Measurements from ENCODE around the gene SHB.
A peak's percentile ranks its signal among the peaks of the same experiment; 100 is the strongest.

Gene SHB

DNA sequence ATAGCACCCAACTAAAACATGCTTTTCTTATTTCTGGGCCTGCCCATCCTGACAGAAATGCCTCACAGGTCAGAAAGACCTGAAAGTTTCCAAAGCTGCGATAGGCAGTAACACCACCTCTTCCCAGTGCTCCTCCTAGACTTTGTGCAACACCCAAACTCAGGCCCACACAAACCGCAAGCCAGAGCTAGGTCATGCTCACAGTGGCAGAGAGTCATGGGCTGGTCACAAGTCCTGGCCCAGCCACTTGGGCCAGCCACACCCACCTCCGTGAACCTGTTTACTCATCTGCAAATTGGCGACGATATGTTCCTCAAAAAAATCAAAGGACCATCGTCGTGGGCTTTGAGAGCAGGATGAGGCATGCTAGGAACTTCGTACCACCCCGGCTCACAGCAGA, 121.0 kb downstream of the SHB start:
- DNase-seq: no peak

DNA sequence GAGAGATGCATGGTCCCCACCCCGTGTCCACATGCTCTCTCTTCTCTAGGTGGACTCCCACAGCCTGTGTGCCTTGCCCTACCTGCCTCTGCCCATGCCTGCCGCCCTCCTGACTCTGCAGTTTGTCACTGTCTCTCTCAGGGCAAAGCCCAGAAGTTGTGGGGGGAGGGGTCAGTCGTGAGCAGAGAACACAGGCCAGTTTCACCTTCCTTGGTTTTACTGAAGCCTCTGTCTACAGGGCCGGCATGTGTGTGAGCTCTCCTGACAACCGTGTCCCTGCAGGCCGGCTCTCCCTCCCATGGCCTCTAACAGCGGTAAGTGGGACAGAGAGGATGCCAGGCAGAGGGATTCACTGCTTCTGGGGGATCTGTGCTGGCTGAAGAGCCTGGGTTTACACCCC, 121.6 kb downstream of the SHB start:
- no peak for DNase-seq

GRCh38 chr9:37946971-37947370, 122.1 kb downstream of the SHB start:
- DNase-seq: no peak

- DNase-seq: no peak
Observed at GRCh38 chr9:37946041-37946440, 123.0 kb downstream of the SHB start.

DNA sequence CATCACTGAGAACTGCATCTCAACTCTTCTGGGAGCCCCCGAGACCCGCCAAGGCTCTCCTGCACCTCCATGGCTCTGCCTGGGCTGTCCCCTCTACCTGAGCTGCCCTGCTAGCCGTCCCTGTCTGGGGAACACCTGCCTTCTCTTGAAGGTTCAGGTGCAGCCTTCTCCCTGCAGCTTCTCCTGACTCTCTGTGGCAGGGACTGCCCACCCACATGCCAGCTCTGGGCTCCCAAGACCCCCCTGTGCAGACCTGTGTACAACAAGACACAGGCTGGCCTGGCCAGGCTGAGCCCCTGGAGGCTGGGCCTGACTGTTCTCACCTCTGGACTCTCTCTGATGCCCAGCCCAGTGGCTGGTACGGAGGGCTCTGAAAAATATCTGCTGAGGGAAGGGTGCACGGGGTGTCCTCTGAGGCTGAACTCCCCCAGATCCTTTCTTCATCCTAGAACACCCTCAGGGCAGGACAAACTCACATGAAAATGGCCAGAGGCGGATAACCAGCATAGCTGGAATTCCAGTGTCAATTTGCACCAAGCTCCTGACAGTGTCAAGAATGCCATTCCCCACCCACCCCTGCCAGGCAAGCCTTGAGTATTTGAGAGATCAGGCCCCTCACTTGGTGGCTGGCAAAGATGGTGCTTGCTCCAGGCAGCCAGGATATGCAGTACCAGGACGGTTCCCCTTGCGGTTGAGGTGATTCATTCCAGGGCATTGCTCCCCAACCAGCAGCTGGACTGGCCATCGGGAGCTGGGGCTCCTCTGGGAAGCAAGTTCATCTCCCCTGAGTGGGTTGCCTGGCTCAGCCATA, 124.2 kb downstream of the SHB start:
- peak; percentile 76 for DNase-seq

DNA sequence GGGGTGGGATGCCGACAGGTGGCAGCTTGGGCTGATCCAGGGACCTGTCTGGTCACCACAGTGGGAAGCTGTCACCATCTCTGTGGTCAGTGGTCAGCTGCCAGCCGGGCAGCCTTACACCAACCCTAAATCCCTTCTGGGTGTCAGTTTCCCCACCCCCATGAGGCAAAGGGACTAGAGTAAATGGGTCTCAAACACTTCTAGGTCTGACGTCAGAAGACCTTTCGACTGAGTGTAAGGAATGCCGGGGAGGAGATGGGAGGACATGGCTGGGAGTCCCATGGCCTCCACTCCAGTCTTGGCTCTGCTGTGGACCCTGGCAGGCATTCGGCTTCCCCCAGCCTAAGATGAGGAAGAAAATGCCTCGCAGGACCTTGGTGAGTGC, 124.8 kb downstream of the SHB start:
- no peak for DNase-seq

DNA sequence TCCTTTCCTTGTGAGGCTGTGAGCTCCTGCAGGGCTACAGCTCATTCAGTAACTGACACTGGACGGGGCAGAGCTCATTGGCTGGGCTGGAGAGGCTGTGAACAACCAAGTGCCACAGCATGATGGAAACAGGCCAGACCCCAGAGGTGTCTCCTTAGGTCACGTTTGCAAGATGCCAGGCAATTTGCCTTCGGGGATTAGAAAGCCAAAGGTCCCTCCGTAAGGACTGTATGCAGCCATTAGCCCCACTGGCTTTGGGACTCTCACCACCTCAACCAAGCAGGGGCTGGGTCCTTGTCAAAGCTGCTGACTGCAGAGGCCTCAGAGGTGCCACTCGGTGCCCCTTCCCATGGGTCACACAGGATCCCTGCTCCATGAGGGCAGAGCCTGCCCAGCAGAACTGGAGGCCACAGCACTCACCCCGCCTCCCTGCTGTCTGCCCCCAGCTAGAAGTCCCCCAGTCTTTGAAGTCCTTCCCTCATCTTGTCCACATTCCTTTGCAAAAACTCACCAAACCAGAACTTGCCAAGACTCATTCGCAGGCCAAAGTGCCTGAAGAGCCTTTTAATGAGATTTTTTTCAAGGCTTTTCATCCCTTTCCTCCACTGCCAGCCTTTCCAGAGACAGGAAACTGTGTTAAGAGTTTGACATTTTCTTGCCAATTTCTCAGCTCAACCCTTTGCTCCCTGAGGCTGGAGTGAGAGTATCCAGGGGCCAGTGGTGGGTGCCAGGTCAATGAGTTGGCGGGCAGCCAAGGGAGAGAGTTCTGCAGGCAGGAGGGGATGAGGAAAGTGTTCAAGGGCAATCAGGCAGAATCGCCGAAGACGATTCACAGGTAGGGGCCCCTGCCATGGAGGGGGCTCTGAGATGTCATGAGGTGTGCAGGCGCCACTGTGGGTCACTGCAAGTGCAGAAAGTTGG, 125.4 kb downstream of the SHB start:
- DNase-seq: peak; percentile 60

DNA sequence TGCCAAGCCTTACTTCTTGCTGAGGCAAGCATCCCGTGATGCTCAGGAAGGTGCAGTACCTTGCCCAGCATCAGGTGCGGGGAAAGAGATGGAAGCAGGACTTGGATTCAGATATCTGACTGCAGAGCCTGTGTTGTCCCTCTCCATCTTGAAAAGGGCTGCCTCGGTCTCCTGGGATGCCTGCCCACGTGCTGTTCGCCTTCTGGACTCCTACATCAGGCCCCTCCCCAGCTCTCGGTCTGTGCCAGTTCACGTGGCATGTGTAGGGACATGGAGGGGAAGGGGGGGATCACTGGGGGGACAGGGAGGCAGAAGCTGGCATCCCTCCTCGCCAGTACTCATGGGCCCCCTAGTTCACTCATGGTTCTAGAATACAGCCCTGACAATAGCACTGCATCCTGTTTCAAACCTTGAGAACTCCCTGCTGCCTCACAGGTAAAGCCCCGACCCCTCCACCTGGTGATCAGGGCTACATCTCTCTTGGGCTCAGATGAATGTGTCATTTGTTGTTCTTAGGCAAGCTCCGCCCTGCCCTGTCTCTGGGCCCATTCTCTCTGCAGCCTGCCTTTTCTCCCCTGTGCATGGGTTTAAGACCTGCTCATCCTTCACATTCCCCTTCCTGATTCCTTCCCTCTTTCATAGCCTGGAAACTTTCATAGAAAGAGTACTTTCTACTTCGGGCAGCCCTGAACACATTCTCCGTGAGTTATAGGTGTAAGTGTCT, 126.2 kb downstream of the SHB start:
- DNase-seq: peak; percentile 27

- DNase-seq: no peak
Observed at GRCh38 chr9:37941253-37941652, 127.8 kb downstream of the SHB start.

DNA sequence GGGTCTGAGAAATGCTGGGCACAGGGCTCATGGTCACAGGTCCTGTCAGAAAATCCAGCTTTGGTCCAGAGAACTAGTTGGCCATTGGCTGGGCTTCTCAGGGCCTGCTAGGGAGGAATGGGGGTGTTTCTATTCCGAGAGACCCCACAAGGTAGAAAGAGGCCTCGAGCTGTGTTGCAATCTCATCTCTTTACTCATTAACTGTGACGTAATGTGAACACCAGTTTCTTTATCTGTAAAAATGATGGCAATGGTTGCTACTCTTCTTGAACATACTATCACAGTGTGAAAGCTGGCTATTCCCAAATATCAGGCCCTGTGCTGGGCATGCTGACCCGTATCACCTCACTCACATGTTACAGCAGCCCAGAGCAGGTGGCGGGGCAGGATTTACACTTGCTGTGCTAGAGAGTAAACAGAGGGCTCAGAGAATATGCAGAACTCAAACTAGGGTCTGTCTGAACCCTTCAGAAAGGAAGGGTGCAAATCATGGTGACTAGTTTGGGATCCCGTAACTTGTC, 129.4 kb downstream of the SHB start:
- DNase-seq: no peak

DNA sequence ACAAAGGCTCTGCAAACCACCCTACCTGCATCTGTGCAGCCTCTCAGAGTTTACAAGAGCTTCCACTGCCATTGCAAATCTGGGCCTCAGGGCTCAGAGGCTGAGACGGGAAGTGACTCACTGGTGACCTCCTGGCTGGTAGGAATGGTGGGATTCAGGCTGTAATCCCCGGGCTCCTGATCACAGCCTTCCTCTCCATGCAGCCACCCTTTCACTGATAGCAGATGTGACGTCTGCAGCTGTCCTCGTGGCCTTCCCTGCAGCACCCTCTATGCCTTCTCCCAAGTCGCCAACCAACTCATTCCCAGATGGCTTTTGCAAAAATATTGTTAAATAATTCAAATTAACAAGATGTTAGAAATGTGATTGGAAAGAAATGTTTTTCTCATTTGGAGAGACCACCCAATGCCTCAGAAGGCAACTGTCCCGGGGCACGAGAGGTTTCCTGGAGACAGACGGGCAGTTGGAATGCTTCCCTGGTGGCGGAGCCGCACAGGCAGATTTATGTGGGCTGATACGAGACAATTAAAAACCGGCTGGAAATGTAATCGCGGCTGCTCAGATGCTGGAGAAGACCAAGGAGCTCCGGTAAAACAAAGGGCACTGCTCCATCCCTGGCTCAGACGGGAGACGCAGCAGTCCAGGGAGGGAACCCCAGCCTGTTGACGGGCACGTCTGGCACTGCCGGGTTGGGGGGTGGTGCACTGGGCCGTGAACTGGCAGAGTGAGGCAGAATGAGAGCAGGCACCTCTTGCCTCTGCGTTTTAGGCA, 130.7 kb downstream of the SHB start:
- peak; percentile 41 for DNase-seq

DNA sequence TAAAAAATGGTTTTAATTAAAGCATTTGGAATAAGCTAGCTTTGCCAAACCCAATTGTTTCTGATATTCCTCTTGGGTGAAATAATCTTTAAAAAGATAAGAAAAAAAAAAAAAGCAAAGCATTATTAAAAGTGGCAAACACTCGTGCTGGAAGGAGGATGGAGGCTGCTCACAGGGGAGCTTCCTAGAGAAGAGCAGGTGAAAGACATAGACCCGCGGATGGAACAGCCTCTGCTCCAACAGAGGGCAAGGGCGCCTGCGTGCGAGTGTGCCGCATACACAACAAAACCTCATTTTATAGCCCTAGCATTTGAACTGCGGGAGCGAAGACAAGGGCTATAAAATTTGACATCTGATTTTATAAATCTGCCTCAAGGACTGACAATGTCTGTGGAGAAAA, 131.7 kb downstream of the SHB start:
- no peak for DNase-seq

DNA sequence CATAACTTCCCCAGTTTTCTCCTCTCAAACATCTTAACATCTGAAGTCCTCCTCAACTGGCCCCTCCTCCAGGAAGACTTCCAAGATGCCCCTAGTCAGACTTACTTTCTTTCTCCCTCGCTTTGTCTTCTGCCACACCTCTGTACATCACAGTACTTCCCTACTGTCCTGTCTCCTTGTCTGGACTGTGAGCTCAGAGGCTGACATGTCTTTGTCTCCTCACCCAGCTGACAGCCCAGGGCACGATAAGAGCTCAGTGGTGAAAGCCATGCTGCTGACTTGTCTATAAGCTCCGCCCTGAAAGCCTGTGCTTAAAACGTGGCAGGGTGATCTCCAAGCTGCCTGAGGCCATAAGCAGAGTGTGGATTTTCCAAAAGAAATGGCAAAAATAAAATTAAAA, 132.1 kb downstream of the SHB start:
- DNase-seq: no peak

GRCh38 chr9:37936376-37936775, 132.7 kb downstream of the SHB start:
- no peak for DNase-seq

- DNase-seq: no peak
Observed at GRCh38 chr9:37935096-37935495, 133.9 kb downstream of the SHB start.

- DNase-seq: no peak
Observed at GRCh38 chr9:37931592-37931991, 137.4 kb downstream of the SHB start.

GRCh38 chr9:37929441-37929895, 139.6 kb downstream of the SHB start:
- DNase-seq: no peak

DNA sequence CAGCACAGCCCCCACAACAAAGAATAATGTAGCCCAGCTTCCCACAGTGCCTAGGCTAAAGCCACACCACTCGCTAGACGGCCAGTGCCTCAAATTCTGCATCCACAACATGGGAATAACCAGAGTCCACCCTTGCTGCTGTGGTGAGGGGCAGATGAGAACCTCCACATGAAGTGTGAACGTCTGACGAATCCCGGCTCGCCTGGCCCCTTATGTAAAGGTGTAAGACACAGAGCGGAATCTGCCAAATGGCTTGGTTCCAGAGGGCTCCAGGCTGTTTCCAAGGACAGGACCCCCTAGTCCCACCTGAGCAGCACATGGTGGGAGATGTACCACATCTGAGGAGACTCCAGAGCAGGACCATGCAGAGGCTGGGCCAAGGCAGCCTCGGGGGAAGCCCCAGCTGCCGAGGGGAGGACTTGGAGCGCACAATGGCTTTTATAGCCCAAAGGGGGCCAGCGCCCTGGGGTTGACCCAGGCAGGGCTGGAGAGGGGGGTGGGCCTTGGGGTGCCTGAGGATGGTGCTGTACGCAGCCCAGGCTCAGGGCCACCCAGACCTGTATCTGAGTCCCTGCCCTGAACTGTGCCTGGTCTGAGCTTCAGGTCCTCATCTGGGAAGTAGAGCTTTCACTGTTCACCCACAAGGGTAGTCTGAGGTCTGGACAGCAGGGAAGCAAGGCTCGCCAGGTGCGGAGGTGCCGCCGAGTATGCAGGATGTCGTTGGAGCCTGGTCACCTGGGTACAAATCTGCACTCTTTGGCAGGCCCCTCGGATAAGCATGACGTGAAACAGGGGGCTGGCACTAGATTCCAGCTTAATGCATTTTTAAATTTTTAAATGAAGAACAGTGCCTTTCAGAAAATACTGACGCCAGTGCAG, 140.2 kb downstream of the SHB start:
- DNase-seq: no peak

GRCh38 chr9:37927601-37928551, 141.2 kb downstream of the SHB start:
- no peak for DNase-seq

DNA sequence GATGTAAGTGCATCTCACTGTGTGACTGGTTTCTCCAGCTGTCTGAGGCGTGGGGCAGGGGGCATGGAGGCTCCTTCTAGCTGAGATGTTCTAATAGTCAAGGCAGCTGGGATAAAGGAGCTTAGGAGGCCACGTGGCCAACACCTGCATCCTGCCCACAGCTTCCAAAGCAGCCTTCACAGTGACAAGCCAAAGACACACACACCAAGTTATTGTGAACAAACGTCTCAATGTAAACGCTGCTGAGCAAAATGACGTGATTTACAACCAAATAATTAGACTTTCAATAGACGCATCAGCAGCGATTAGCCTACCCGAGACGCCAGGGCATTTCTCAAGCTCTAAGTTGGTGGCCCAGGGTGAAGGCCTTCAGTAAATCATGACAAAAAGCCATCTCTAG, 141.9 kb downstream of the SHB start:
- no peak for DNase-seq

Measured in kidney glomerular epithelial cell (primary cell).